Neural cell (in vitro differentiated cells): Measurements from ENCODE around the gene PGF. TPM values are rescaled to one million over a fixed set of nuclear protein-coding genes. Genes with fewer than 3 reads are reported as not detected.

Experiments
- H2AFZ ChIP-seq: fragments of 200-600, 300-800 bp; sonication (generic), shearing (Covaris generic); 2 replicates; pipeline ENCODE4 v1.6.0; 2014; ENCODE audit warnings: low read depth, mild to moderate bottlenecking, antibody characterized with exemption, low read length, moderate library complexity
- H3F3A ChIP-seq: fragments of 200-600 bp; shearing (Covaris generic); 2 replicates; pipeline ENCODE4 v1.6.1; 2016; ENCODE audit warnings: mild to moderate bottlenecking, moderate library complexity, mixed read lengths, antibody characterized with exemption, low read length; ENCODE audit not compliant: insufficient read depth, poor library complexity, severe bottlenecking
- H3K27ac ChIP-seq: fragments of 200-600, 300-800 bp; sonication (generic), shearing (Covaris generic); 2 replicates; pipeline ENCODE4 v1.5.1; 2014; ENCODE audit warnings: mild to moderate bottlenecking, low read length, moderate library complexity
- H3K27me3 ChIP-seq: fragments of 300-800, 200-600 bp; sonication (generic), shearing (Covaris generic); 2 replicates; pipeline ENCODE4 v1.6.0; 2014; ENCODE audit warnings: mild to moderate bottlenecking, low read depth, low read length, moderate library complexity; ENCODE audit not compliant: insufficient read depth
- H3K36me3 ChIP-seq: fragments of 300-800, 200-600 bp; sonication (generic), shearing (Covaris generic); 2 replicates; pipeline ENCODE4 v1.5.1; 2014; ENCODE audit warnings: mild to moderate bottlenecking, antibody characterized with exemption, low read length, moderate library complexity; ENCODE audit not compliant: insufficient read depth
- H3K4me2 ChIP-seq: fragments of 300-800, 200-600 bp; sonication (generic), shearing (Covaris generic); 2 replicates; pipeline ENCODE4 v1.6.0; 2014; ENCODE audit warnings: mild to moderate bottlenecking, low read length
- H3K4me3 ChIP-seq: fragments of 300-800, 200-600 bp; sonication (generic), shearing (Covaris generic); 2 replicates; pipeline ENCODE4 v1.5.1; 2014; ENCODE audit warnings: mild to moderate bottlenecking, low read length, moderate library complexity
- H3K79me2 ChIP-seq: fragments of 200-600 bp; shearing (Covaris generic); replicated peaks from 2 replicates; pipeline ENCODE4 v1.6.0; 2014; ENCODE audit warnings: mild to moderate bottlenecking, low read length, moderate library complexity; ENCODE audit not compliant: insufficient read depth
- H3K9ac ChIP-seq: fragments of 300-800, 200-600 bp; sonication (generic), shearing (Covaris generic); 2 replicates; pipeline ENCODE4 v1.6.1; 2016; ENCODE audit warnings: mild to moderate bottlenecking, low read length, mixed read lengths
- H3K9me2 ChIP-seq: fragments of 200-600 bp; shearing (Covaris generic); 2 replicates; pipeline ENCODE4 v1.6.1; 2016; ENCODE audit warnings: mild to moderate bottlenecking, low read length, mixed read lengths; ENCODE audit not compliant: insufficient read depth
- H3K9me3 ChIP-seq: fragments of 200-600, 300-800 bp; sonication (generic), shearing (Covaris generic); 2 replicates; pipeline ENCODE4 v1.6.1; 2016; ENCODE audit warnings: mild to moderate bottlenecking, mixed run types, low read length, moderate library complexity, mixed read lengths
- H4K20me1 ChIP-seq: fragments of 200-600 bp; shearing (Covaris generic); 2 replicates; pipeline ENCODE4 v1.6.1; 2016; ENCODE audit warnings: mild to moderate bottlenecking, mixed run types; ENCODE audit not compliant: insufficient read depth
- EP300 ChIP-seq: fragments of 450-650 bp; conservative IDR thresholded peaks from 2 replicates; pipeline ENCODE4 v1.6.1; 2014; ENCODE audit warnings: antibody characterized with exemption, mild to moderate bottlenecking, moderate library complexity; ENCODE audit not compliant: poor library complexity, severe bottlenecking
- EZH2 ChIP-seq: fragments of 200-600, 300-800 bp; shearing (Covaris generic), sonication (generic); IDR thresholded peaks from 2 replicates; pipeline ENCODE4 v1.6.1; 2014; ENCODE audit warnings: antibody characterized with exemption, low read length, borderline replicate concordance, mild to moderate bottlenecking; ENCODE audit not compliant: insufficient read depth, poor library complexity, severe bottlenecking
- MXI1 ChIP-seq: fragments of 450-650 bp; conservative IDR thresholded peaks from 2 replicates; pipeline ENCODE4 v1.6.1; 2014; ENCODE audit warnings: antibody characterized with exemption, mild to moderate bottlenecking; ENCODE audit not compliant: poor library complexity, severe bottlenecking
- POLR2AphosphoS5 ChIP-seq: IDR thresholded peaks from 2 replicates; pipeline ENCODE4 v1.6.1; 2012
- RAD21 ChIP-seq: fragments of 450-650 bp; conservative IDR thresholded peaks from 2 replicates; pipeline ENCODE4 v1.6.1; 2014; ENCODE audit warnings: antibody characterized with exemption, mild to moderate bottlenecking, moderate library complexity
- SMC3 ChIP-seq: fragments of 450-650 bp; conservative IDR thresholded peaks from 2 replicates; pipeline ENCODE4 v1.6.1; 2014; ENCODE audit warnings: antibody characterized with exemption, mild to moderate bottlenecking, moderate library complexity; ENCODE audit not compliant: poor library complexity
- TAF1 ChIP-seq: IDR thresholded peaks from 2 replicates; pipeline ENCODE4 v1.6.1; 2012; ENCODE audit warnings: low read depth
- polyA plus RNA-seq: library from polyadenylated mRNA; depleted of rRNA; stranded (reverse); fragments of >200 nt; gene quantifications from 2 replicates; pipeline ENCODE4 v1.2.3, GENCODE V29; 2014
- TF ChIP-seq, protein P1 (sequence below): fragments of 450-650 bp; IDR thresholded peaks from 2 replicates; pipeline ENCODE4 v1.5.1; 2014; ENCODE audit warnings: antibody characterized with exemption, mild to moderate bottlenecking, moderate library complexity; ENCODE audit not compliant: poor library complexity, severe bottlenecking
- TF ChIP-seq, protein P2 (sequence below): IDR thresholded peaks from 2 replicates; pipeline ENCODE4 v1.6.1; 2012; ENCODE audit warnings: borderline replicate concordance

PGF gene
- polyA plus RNA-seq, 1 donor from 2014 or later: not detected

DNA sequence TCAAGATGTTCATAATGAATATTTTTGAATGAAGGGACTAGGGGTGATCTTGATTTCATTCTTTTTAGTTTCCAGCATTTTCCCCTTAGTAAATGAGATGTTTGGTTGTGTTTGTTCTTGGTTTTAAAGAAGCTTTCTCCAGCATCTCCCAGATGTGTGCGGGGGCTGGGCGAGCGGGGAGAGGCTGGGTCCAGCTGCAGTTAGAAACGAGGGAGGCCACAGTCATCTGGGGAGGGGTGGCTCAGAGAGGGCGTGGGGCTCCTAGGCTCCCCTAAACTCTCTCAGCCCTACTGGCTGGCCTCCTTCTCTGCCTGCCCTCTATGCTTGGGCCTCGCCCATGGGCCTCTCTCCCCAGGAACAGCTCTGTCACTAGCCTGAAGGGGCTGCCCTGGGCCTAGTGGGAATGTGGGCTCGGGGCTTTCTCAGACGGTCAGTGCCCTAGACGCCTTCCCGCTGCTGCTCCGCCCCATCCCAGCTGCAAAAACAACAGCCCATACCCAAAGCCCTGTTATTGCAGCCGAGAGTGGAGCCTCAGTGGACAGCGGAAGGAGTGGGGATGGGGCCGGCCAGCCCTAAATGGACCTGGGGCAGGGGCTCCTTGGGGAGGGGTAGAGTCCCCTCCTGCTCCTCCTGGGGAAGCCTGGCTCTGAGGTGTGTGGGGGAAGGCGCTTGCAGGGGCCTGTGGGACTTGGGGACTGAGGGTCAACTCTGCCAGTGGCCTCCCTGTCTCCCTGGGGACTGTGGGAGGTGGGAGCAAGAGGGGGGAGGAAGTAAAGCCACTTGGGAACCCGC, 29.0 kb upstream of the PGF start:
- H3K27me3 ChIP-seq: no peaks in the 10 kb centered on the region
- H3K4me2 ChIP-seq: no peak overlapping the region
- H3K4me3 ChIP-seq: no peak overlapping the region
- H3K27ac ChIP-seq: no peak overlapping the region
- no peaks in the 10 kb centered on the region for H3K36me3 ChIP-seq
- no peaks in the 10 kb centered on the region for H3K9me2 ChIP-seq
- H3K79me2 ChIP-seq: no peaks in the 10 kb centered on the region
- H3F3A ChIP-seq: no peaks in the 10 kb centered on the region
- H3K9me3 ChIP-seq: no peaks in the 10 kb centered on the region
- H4K20me1 ChIP-seq: no peaks in the 10 kb centered on the region
- H2AFZ ChIP-seq: no peak overlapping the region
- H3K9ac ChIP-seq: no peak overlapping the region
- TF ChIP-seq, protein P1, sequence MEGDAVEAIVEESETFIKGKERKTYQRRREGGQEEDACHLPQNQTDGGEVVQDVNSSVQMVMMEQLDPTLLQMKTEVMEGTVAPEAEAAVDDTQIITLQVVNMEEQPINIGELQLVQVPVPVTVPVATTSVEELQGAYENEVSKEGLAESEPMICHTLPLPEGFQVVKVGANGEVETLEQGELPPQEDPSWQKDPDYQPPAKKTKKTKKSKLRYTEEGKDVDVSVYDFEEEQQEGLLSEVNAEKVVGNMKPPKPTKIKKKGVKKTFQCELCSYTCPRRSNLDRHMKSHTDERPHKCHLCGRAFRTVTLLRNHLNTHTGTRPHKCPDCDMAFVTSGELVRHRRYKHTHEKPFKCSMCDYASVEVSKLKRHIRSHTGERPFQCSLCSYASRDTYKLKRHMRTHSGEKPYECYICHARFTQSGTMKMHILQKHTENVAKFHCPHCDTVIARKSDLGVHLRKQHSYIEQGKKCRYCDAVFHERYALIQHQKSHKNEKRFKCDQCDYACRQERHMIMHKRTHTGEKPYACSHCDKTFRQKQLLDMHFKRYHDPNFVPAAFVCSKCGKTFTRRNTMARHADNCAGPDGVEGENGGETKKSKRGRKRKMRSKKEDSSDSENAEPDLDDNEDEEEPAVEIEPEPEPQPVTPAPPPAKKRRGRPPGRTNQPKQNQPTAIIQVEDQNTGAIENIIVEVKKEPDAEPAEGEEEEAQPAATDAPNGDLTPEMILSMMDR: no peak
- TF ChIP-seq POLR2AphosphoS5 (no peak), EP300 (no peak), SMC3 (no peak), EZH2 (no peak), RAD21 (no peak), TAF1 (no peak), MXI1 (no peak)
- TF ChIP-seq, protein P2, sequence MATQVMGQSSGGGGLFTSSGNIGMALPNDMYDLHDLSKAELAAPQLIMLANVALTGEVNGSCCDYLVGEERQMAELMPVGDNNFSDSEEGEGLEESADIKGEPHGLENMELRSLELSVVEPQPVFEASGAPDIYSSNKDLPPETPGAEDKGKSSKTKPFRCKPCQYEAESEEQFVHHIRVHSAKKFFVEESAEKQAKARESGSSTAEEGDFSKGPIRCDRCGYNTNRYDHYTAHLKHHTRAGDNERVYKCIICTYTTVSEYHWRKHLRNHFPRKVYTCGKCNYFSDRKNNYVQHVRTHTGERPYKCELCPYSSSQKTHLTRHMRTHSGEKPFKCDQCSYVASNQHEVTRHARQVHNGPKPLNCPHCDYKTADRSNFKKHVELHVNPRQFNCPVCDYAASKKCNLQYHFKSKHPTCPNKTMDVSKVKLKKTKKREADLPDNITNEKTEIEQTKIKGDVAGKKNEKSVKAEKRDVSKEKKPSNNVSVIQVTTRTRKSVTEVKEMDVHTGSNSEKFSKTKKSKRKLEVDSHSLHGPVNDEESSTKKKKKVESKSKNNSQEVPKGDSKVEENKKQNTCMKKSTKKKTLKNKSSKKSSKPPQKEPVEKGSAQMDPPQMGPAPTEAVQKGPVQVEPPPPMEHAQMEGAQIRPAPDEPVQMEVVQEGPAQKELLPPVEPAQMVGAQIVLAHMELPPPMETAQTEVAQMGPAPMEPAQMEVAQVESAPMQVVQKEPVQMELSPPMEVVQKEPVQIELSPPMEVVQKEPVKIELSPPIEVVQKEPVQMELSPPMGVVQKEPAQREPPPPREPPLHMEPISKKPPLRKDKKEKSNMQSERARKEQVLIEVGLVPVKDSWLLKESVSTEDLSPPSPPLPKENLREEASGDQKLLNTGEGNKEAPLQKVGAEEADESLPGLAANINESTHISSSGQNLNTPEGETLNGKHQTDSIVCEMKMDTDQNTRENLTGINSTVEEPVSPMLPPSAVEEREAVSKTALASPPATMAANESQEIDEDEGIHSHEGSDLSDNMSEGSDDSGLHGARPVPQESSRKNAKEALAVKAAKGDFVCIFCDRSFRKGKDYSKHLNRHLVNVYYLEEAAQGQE: no peak

DNA sequence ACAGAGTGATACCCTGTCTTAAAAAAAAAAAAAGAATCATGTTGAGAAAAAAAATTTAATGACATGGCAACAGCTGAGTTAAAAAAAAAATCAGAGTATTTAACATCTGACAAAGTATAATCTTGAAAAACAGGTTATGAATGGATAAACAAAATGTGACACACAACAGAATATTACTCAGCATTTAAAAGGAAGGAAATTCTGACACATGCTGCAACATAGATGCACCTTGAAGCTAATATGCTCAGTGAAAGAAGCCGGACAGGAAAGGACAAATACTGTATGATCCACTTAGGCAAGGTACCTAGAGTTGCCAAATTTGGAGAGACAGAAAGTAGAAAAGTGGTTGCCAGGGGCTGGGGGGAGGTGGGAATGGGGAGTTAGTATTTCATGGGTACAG, 27.9 kb upstream of the PGF start:
- Histone ChIP-seq H3K27me3 (no peaks in the 10 kb centered on the region), H4K20me1 (no peaks in the 10 kb centered on the region), H3K79me2 (no peaks in the 10 kb centered on the region), H3K4me3 (no peak overlapping the region), H3K9ac (no peak overlapping the region), H3K9me2 (no peaks in the 10 kb centered on the region), H3K27ac (no peak overlapping the region), H3K36me3 (no peaks in the 10 kb centered on the region), H3K9me3 (no peaks in the 10 kb centered on the region), H2AFZ (no peak overlapping the region), H3F3A (no peaks in the 10 kb centered on the region), H3K4me2 (no peak overlapping the region)
- TF ChIP-seq RAD21: no peak
- TF ChIP-seq TAF1: no peak
- TF ChIP-seq EZH2: no peak
- no peak for TF ChIP-seq MXI1
- TF ChIP-seq, protein P2: no peak
- TF ChIP-seq, protein P1: no peak
- TF ChIP-seq EP300: no peak
- no peak for TF ChIP-seq SMC3
- TF ChIP-seq POLR2AphosphoS5: no peak
